Tibial artery (tissue), 4 donors: ENCODE data around the gene FAM83F.

Source experiments
- DNase-seq, 2 donors: peaks; one replicate each; pipeline ENCODE4 v3.0.0-alpha.2; 2019
- H3K27ac ChIP-seq, 2 donors: fragments of 200-600 bp; sonication (generic) in 1 of 2; 1 replicate in 1 of 2; 2 replicates in 1 of 2; pipeline ENCODE4 v1.5.1; 2018 to 2019; ENCODE audit warnings: mild to moderate bottlenecking in 1 of 2
- H3K27me3 ChIP-seq, 2 donors: fragments of 200-600 bp; sonication (generic) in 1 of 2; one replicate each; pipeline versions ENCODE4 v1.5.1 to v1.6.0; 2016 to 2019
- H3K36me3 ChIP-seq, 3 donors: fragments of 200-600 bp; sonication (generic) in 2 of 3; one replicate each; pipeline ENCODE4 v1.5.1; 2016 to 2019; ENCODE audit warnings: mild to moderate bottlenecking in 2 of 3
- H3K4me1 ChIP-seq, 4 donors: fragments of 200-600 bp; sonication (generic) in 2 of 4; 1 replicate in 3 of 4; 2 replicates in 1 of 4; pipeline ENCODE4 v1.5.1; 2016 to 2019
- H3K4me3 ChIP-seq, 2 donors: fragments of 200-600 bp; sonication (generic) in 1 of 2; 1 replicate in 1 of 2; 2 replicates in 1 of 2; pipeline ENCODE4 v1.5.1; 2018 to 2019; ENCODE audit warnings: mild to moderate bottlenecking in 2 of 2
- H3K9me3 ChIP-seq, 3 donors: fragments of 200-600 bp; sonication (generic) in 1 of 3; one replicate each; pipeline ENCODE4 v1.5.1; 2016 to 2019
- intact Hi-C: fragments of 100-400 bp; cut with DNase I; formaldehyde crosslinking; loops from one replicate; pipeline ENCODE4 v1.15.0; 2023; ENCODE audit warnings: low total_unique reads
- TF ChIP-seq, protein P1 (sequence below), 2 experiments: fragments of 200-600 bp in 1 of 2; fragments of 450-650 bp in 1 of 2; IDR thresholded peaks; one replicate each; pipeline ENCODE4 v1.5.1; 2017 to 2019; ENCODE audit warnings: antibody characterized with exemption in 2 of 2, mild to moderate bottlenecking in 1 of 2, moderate library complexity in 1 of 2

FAM83F gene

GRCh38 chr22:40036126-40036525, 41.4 kb downstream of the FAM83F start:
- TF ChIP-seq, protein P1, sequence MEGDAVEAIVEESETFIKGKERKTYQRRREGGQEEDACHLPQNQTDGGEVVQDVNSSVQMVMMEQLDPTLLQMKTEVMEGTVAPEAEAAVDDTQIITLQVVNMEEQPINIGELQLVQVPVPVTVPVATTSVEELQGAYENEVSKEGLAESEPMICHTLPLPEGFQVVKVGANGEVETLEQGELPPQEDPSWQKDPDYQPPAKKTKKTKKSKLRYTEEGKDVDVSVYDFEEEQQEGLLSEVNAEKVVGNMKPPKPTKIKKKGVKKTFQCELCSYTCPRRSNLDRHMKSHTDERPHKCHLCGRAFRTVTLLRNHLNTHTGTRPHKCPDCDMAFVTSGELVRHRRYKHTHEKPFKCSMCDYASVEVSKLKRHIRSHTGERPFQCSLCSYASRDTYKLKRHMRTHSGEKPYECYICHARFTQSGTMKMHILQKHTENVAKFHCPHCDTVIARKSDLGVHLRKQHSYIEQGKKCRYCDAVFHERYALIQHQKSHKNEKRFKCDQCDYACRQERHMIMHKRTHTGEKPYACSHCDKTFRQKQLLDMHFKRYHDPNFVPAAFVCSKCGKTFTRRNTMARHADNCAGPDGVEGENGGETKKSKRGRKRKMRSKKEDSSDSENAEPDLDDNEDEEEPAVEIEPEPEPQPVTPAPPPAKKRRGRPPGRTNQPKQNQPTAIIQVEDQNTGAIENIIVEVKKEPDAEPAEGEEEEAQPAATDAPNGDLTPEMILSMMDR (IDR thresholded peaks at IDR 0.05) = no peak
- no peaks in the 10 kb centered on the region for H3K9me3 ChIP-seq
- no peak overlapping the region for H3K27ac ChIP-seq
- no peaks in the 10 kb centered on the region for H3K36me3 ChIP-seq
- peaks cover 0 to 63% of the 10 kb centered on the region in 2 donors for H3K27me3 ChIP-seq
- intact Hi-C loops = loop anchor here (5.0 kb wide), 1 partner anchor 311 kb away; the partner anchor contains the start of gene ADSL
- H3K4me1 ChIP-seq = peaks cover 0 to 7% (median 3%) of the 10 kb centered on the region in 4 donors
- no peak for DNase-seq
- no peak overlapping the region for H3K4me3 ChIP-seq

- Histone ChIP-seq H3K27ac (no peak overlapping the region), H3K36me3 (no peaks in the 10 kb centered on the region), H3K9me3 (no peaks in the 10 kb centered on the region), H3K27me3 (peaks cover 0 to 63% of the 10 kb centered on the region in 2 donors), H3K4me3 (no peak overlapping the region), H3K4me1 (peaks cover 0 to 13% (median 4%) of the 10 kb centered on the region in 4 donors)
- intact Hi-C loops = loop anchor here (5.0 kb wide), 1 partner anchor 311 kb away; the partner anchor contains the start of gene ADSL
- TF ChIP-seq, protein P1 (IDR thresholded peaks at IDR 0.05) = peak; percentile 50 to 51
- DNase-seq = peak in 1 of 2 donors; percentile 45
Observed at GRCh38 chr22:40036591-40037225, 42.0 kb downstream of the FAM83F start.

DNA sequence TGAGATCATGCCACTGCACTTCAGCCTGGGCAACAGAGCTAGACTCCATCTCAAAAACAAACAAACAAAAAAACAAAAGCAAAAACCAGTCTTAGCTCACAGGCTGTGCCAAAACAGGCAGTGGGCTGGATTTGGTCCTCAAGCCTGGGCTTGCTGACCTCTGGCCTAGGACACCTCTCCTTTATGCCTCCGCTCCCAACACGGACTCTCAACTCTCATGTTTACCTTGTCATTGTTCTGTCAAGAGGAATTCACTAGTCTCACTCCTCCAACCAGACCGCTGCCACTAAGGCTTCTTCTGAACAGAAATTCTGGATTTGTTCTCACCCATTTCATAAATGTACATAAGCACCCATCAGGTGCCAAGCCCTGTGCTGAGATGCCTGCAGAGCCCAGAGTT, 42.6 kb downstream of the FAM83F start:
- H3K27me3 ChIP-seq = peaks cover 0 to 63% of the 10 kb centered on the region in 2 donors
- no peak for DNase-seq
- intact Hi-C loops = loop anchor here (5.0 kb wide), 1 partner anchor 310 kb away; the partner anchor contains the start of gene ADSL
- no peaks in the 10 kb centered on the region for H3K9me3 ChIP-seq
- TF ChIP-seq, protein P1 (IDR thresholded peaks at IDR 0.05) = no peak
- no peaks in the 10 kb centered on the region for H3K36me3 ChIP-seq
- peaks cover 0 to 19% (median 4%) of the 10 kb centered on the region in 4 donors for H3K4me1 ChIP-seq
- no peak overlapping the region for H3K27ac ChIP-seq
- H3K4me3 ChIP-seq = no peak overlapping the region

- intact Hi-C loops = loop anchor here (5.0 to 10.0 kb wide), 3 partner anchors 135 to 595 kb away; partner anchors contain the start of genes ADSL, MRTFA and TNRC6B
- peaks cover 0 to 56% of the 10 kb centered on the region in 2 donors for H3K27me3 ChIP-seq
- H3K4me3 ChIP-seq = no peak overlapping the region
- H3K36me3 ChIP-seq = no peaks in the 10 kb centered on the region
- TF ChIP-seq, protein P1 (IDR thresholded peaks at IDR 0.05) = no peak
- no peak for DNase-seq
- peaks cover 0 to 29% (median 8%) of the 10 kb centered on the region in 4 donors for H3K4me1 ChIP-seq
- no peak overlapping the region for H3K27ac ChIP-seq
- H3K9me3 ChIP-seq = no peaks in the 10 kb centered on the region
Observed at GRCh38 chr22:40039482-40040115, 44.8 kb downstream of the FAM83F start.

- no peaks in the 10 kb centered on the region for H3K36me3 ChIP-seq
- intact Hi-C loops = loop anchor here (10.0 kb wide), 2 partner anchors 134 to 594 kb away; partner anchors contain the start of genes MRTFA and TNRC6B
- DNase-seq = peak in 1 of 2 donors; percentile 64
- H3K4me1 ChIP-seq = peaks cover 0 to 30% (median 11%) of the 10 kb centered on the region in 4 donors
- H3K27me3 ChIP-seq = peaks cover 0 to 46% of the 10 kb centered on the region in 2 donors
- H3K4me3 ChIP-seq = no peak overlapping the region
- no peaks in the 10 kb centered on the region for H3K9me3 ChIP-seq
- TF ChIP-seq, protein P1 (IDR thresholded peaks at IDR 0.05) = no peak
- H3K27ac ChIP-seq = no peak overlapping the region
Observed at GRCh38 chr22:40040927-40041326, 46.2 kb downstream of the FAM83F start.
